GM04504 (cell line): ENCODE results near the gene TMEM190.

Experiments
- DNase-seq: peaks from one replicate; pipeline ENCODE4 v3.0.0-alpha.2; 2012; ENCODE audit warnings: low read depth

TMEM190 gene

DNA sequence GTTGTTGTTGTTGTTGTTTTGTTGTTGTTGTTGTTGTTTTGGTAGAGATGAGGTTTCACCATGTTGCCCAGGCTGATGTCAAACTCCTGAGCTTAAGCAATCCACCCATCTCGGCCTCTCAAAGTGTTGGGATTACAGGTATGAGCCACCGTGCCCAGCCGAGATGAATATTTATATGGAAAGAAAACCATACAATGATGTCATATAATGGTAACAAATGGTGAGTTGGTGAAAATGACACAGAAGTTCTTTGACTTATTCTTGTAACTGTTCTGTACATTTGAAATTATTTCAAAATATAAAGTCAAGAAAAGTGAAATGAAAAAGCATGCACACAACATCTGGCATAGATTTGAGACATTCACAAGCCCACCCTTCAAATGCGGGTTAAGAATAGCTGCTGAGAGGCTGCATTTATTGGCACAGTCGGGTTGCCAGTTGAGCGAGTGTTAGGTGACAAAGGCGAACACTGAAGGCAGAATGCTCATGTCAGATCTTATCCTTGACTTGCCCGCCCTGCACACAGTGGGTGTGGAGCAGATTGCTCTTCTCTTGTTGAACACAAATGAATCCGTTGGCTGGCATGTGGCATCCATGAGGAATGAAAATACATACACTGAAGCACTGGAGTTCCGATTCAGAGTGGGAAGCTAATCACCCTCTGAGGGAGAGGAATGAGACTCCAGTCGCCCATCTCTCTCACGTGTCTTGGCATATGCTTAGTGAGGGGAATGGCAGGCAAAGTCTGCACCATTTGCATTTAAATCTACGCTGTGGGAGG lies 46.8 kb downstream of the TMEM190 start:
- no peak for DNase-seq

DNA sequence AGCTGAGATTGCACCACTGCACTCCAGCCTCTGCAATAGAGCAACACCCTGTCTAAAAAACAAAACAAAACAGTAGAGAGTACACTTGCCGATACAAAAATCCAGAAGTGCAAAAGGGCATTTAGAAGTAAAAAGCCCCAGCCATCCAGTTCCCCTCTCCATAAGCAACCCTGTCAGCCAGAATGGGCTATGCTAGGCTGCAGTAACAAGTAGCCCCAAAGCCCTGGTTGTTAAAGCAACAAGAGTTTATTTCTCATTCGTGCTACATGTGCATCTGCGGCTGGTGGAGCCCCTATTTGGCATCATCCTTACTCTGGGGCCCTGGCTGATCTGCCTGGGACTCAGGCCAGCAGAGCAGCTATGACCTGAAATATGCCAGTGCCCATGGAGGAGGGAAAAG lies 47.9 kb downstream of the TMEM190 start:
- no peak for DNase-seq

DNA sequence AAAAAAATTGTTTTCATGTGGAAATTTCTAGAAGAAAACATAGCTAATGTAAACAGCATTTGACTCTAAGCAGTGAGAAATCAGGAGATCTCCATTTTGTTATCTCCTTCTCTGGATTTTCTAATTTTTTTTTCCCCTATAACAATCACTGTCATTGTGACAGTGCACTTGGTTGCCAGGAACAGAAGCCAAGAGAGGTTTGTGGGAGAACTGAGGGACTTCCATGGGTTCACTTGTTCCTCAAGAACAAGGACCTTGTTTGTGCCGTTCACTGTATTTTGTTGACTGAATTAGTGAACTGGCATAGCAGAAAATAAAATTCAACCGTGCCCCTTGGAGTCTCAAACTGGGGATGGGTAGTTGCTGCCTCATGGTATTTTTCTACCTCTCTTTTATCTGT lies 49.4 kb downstream of the TMEM190 start:
- DNase-seq = no peak
